PC-9 (cell line): ENCODE measurements around the gene CCR9.

Source experiments
- CTCF ChIP-seq: fragments of 200-600 bp; sonication (generic); conservative IDR thresholded peaks from 2 replicates; pipeline ENCODE4 v1.6.1; 2017; ENCODE audit warnings: mixed run types, antibody characterized with exemption, mild to moderate bottlenecking, moderate library complexity
- EZH2 ChIP-seq: fragments of 200-600 bp; sonication (generic); IDR thresholded peaks from 2 replicates; pipeline ENCODE4 v1.8.0; 2017; ENCODE audit warnings: antibody characterized with exemption, low read depth

- no peak for TF ChIP-seq CTCF
- no peak for TF ChIP-seq EZH2
These were observed 36.7 kb downstream of the CCR9 start for GRCh38 chr3:45922950-45923590.
